RKO (cell line): ENCODE results near the gene CGRRF1.

Experiments
- DNase-seq: peaks from one replicate; pipeline ENCODE4 v3.0.0-alpha.2; 2016; ENCODE audit warnings: low spot score

The CGRRF1 gene

GRCh38 chr14:54548491-54548890 lies 38.8 kb downstream of the CGRRF1 start:
- no peak for DNase-seq

GRCh38 chr14:54549862-54550261 lies 40.2 kb downstream of the CGRRF1 start:
- peak; percentile 15 for DNase-seq

- no peak for DNase-seq
Observed at GRCh38 chr14:54550514-54550913, 40.8 kb downstream of the CGRRF1 start.

GRCh38 chr14:54554401-54554800 lies 44.7 kb downstream of the CGRRF1 start:
- no peak for DNase-seq

- peak; percentile 9 for DNase-seq
Observed at GRCh38 chr14:54555651-54556050, 45.9 kb downstream of the CGRRF1 start.

- DNase-seq: no peak
Observed at GRCh38 chr14:54556535-54556934, 46.8 kb downstream of the CGRRF1 start.

- no peak for DNase-seq
Observed at GRCh38 chr14:54562334-54562733, 52.6 kb downstream of the CGRRF1 start.

GRCh38 chr14:54564071-54564867 lies 54.6 kb downstream of the CGRRF1 start:
- DNase-seq: peak; percentile 82

GRCh38 chr14:54564868-54565784 lies 55.4 kb downstream of the CGRRF1 start:
- DNase-seq: peak; percentile 87

- peak; percentile 93 for DNase-seq
Observed at GRCh38 chr14:54565785-54566409, 56.2 kb downstream of the CGRRF1 start.

GRCh38 chr14:54566410-54567223 lies 56.9 kb downstream of the CGRRF1 start, which contains the start of gene SAMD4A:
Gene SAMD4A, plus strand, starts transcription at chr14:54567128. Its CDS starts 789 bp downstream, at chr14:54567917.
- DNase-seq: peak; percentile 89

- DNase-seq: peak; percentile 49
Observed at GRCh38 chr14:54567224-54567638, 57.5 kb downstream of the CGRRF1 start.

GRCh38 chr14:54567639-54568561 lies 58.2 kb downstream of the CGRRF1 start:
- DNase-seq: peak; percentile 69

- peak; percentile 81 for DNase-seq
Observed at GRCh38 chr14:54568821-54569595, 59.3 kb downstream of the CGRRF1 start.

GRCh38 chr14:54570047-54570446 lies 60.3 kb downstream of the CGRRF1 start:
- peak; percentile 49 for DNase-seq

GRCh38 chr14:54570631-54571415 lies 61.1 kb downstream of the CGRRF1 start:
- peak; percentile 94 for DNase-seq

- DNase-seq: peak; percentile 50
Observed at GRCh38 chr14:54572316-54572715, 62.6 kb downstream of the CGRRF1 start.

- DNase-seq: no peak
Observed at GRCh38 chr14:54574528-54574927, 64.8 kb downstream of the CGRRF1 start.

GRCh38 chr14:54577494-54577893 lies 67.8 kb downstream of the CGRRF1 start:
- DNase-seq: no peak
